NK-92 treated with Interleukin-12 subunit alpha and Interleukin-12 subunit beta, amount 100 ng/mL, for 24 hours (cell line): ENCODE measurements around the gene NHLRC1.
A peak's percentile ranks its signal among the peaks of the same experiment; 100 is the strongest.
"Not testable (repeated sequence)": the region's sequence is repeated elsewhere in the genome, so short reads cannot be mapped to it uniquely, and the experiment has no call there.

Experiments used
- DNase-seq: peaks from one replicate; lab custom pipeline; 2025; lab: John Stamatoyannopoulos, UW

NHLRC1 gene

DNA sequence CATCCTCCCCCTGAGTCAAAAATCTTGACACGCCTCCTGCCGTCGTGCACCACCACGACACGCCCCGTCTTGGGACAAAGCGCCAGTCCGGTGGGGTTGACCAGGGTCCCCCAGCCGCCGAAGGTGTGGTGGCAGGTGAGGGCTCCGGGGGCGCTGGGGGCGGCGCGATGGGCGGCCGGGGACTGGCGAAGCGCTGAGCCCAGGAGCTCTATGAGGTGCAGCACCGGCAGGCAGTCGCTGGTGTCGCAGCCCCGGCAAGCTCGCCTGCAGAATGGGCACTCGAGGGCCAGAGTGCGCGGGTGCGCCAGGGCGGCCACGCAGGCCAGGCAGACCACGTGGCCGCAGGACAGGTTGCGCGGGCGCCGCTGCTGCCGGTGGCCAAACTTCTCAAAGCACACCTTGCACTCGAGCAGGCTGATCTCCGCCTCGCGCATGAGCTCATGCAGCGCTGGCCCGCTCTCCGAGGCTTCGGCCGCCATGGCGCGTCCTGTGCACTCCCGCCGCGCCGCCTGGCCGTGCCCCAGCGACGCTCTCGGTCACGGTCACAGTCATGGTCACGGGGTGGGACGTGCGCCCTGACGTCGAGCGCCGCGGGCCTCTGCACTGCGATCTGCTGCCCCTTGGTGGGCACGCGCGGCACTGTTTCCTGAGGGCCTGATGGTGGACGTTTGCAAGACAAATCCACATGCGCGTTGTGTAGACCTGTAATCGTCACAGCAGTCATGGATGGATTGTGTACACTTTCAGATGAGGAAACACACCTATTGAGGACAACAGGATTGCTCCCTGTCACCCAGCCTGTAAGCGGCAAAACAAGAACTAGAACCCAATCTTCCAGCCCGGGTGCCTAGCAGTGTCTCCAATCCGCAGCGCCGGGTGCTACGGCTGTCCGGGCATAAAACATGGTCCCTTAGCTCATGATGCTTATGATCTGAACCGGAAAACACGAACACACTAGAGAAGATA is at the start of gene NHLRC1:
TSS of gene NHLRC1 (minus strand) at position 550 of the 966 bp plus-strand sequence. CDS start at position 479, 71 bp downstream.
- no peak for DNase-seq

DNA sequence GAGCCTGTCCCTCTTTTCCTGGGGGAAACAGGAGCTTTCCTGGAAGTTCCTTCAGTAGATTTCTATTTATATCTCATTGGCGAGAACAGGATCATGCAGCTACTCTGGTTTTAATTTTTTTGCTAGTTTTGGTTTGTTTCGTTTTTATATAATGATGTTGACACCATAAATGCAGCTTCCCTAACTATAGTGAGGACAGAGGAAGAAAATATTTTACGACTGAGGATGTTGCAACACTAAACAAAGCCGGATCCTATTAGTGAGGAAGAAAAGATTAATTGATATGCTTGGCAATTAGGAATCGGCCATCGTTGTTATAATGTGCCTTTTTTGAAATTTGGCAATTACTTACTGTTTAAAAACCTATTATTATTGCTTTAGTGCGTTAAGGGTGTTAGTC is 49.4 kb upstream of the NHLRC1 start:
- DNase-seq = no peak

DNA sequence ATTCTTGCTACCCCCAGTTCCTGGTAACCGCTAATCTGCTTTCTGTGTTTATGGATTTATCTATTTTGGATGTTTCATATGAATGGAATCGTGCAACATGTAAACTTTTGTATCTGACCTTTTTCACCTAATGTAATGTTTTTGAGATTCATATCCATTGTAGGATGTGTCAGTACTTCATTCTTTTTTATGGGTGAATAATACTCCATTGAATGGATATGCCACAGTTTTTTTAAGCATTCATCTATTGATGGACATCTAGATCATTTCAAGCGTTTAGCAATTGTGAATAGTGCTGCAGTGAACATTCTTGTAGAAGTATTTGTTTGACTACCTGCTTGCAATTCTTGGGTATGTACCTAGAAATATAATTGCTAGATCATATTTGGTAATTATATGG is 45.8 kb upstream of the NHLRC1 start:
- no peak for DNase-seq

DNA sequence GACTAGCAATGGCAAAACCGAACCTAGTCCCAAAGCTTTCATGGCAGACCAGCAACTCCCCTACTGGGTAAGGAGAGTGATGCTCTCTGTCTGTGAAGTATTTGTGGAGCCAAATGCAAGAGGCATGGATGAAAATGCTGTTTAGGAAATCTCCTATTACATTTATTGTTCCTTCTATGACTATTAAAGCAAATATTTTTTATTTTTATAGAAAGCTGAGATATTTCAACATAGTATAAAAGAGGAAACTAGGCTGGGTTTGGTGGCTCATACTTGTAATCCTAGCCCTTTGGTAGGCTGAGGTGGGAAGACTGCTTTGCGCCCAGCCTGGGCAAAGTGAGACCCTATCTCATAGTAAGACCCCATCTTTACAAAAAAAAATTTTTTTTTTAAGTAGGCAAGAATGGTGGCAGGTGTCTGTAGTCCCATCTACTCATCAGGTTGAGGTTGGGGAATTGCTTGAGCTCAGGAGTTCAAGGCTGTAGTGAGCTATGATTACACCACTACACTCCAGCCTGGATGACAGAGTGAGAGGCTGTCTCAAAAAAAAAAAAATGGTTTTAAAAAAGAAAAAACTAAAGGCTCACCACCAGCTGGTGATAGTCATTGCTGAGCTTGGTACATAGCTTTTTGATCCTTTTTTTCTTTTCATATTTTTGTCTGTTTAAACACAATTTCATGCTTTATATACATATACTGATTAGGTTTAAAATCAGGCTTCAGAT is 44.0 kb upstream of the NHLRC1 start:
- DNase-seq = no peak

DNA sequence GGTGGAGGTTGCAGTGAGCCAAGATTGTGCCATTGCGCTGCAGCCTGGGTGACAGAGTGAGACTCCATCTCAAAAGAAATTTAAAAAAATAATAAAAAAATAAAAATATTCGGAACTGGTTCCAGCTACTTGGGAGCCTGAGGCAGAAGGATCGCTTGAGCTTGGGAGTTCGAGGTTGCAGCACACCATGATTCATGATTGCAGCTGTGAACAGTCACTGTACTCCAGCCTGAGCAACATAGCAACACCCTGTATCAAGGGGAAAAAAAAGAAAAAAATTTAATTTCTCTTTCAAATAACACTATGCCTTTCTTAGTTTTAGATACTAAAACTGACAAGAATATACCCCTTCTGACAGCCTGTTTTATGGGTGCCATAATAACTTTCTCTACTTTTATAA is 43.3 kb upstream of the NHLRC1 start:
- no peak for DNase-seq

DNA sequence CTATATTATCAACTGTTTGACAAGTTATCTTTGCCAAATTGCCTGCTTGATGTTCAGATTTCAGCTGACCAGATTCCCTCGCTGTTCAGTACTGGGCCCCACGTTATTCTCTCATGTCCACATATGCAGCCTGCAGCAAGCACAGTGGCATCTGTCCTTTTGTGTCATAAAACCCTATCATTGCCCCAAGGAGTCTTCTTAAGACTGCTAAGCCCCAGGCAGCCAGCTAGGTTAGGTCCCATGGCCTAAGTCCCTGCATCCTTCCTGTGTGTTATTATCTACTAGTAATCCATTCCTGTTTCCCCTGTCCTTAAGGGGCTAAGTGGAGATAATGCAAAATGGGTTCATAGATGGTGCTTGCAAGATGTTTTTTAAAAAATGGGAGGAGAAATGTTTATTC is 39.9 kb upstream of the NHLRC1 start:
- DNase-seq = no peak

DNA sequence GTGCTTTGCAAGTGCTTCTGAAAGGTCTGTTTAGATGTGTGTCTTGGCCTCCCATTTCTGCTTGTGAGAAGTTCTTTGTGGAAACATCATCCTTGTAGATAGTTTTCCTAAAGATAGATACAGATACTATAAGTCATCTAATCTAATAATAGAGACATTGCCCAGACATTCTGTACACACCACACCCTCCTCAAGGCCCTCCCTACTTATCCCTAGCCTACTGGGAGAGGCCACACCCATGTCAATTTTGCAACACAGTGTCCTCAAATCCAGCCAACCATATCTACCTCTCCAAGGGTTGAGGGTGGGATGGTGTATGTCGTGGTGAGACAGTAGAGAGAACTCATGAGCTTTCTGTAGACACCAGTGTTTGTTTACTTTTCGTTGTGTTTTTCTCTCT is 39.0 kb upstream of the NHLRC1 start:
- DNase-seq = no peak

DNA sequence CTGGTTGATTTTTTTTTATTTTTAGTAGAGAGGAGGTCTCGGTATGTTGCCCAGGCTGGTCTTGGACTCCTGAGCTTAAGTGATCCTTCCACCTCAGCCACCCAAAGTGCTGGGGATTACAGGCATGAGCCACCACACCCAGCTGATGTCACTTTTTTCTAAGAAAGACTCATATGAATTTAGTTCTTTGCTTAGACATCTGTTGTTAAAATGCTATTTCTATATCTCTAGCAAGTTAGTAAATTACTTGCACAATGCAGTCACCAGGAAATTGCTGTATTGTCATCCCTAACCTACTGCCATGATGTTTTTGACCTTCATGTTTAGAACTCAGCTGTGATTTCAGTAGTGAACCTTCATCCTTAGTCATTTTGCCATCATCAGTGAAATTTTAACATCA is 38.4 kb upstream of the NHLRC1 start:
- DNase-seq = no peak

DNA sequence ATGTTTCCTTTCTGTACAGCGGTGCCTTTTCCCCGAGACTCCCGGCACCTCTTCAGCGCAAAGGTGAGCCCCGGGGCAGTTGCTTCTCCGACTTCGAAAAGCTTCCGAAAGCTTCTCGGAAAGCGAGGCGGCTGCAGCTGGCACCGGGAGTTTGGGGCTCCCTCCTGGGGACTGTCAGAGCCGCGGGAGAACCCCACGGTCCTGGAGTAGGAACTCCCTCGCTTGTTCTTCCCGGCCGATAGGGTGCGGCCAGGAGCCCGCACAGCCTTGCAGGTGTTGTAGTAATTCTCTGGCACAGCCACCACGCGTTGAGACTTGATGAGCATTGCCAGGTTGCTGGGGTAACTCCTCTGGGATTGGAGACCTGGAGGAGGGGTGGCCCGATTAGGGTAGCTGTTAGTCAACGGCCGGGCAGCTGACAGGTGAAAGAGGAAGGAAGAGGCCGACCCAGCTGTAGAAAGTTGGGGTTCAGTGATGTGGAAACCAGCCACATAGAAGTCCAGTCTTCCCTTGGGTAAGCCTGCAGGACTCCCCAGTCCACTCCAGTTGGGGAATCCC is 33.5 kb upstream of the NHLRC1 start:
- DNase-seq = peak; percentile 43

DNA sequence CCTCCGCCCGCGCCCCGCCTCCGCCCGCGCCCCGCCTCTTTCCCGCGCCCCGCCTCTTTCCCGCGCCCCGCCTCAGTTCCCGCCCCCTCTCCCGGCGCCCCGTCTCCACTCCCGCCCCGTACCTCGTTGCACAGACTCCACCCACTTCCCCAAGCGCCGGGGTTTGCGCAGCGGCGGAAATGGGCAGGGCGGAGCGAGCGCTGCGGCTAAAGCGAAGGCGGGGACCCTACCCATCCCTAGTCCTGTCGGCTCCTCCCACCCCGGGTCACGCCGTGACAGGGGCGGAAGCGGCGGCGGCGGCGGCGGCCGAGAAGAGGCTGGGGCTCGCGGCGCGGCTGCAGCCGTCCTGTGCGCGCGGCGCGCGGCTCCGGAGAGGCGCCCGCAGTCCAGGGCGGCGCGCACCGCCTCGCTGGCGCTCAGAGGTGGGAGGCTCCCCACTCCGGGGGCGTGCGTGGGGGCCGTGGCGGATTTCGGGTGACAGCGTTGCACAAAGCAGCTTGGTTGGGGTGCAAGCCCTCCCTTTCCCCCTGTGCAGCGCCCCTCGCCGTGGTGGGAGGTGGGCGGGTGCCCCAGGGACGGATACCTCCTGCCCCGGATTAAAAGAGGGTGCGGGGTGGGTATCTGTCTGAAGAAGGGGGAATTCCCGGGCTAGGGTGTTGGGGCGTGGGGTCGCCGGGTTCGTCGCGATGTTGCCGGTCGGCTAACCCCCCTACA is 32.8 kb upstream of the NHLRC1 start, which contains the start of gene KDM1B:
TSS of gene KDM1B (plus strand) at position 273 of the 714 bp plus-strand sequence. CDS start 4,474 bp downstream, outside the sequence.
- peak; percentile 98 for DNase-seq

DNA sequence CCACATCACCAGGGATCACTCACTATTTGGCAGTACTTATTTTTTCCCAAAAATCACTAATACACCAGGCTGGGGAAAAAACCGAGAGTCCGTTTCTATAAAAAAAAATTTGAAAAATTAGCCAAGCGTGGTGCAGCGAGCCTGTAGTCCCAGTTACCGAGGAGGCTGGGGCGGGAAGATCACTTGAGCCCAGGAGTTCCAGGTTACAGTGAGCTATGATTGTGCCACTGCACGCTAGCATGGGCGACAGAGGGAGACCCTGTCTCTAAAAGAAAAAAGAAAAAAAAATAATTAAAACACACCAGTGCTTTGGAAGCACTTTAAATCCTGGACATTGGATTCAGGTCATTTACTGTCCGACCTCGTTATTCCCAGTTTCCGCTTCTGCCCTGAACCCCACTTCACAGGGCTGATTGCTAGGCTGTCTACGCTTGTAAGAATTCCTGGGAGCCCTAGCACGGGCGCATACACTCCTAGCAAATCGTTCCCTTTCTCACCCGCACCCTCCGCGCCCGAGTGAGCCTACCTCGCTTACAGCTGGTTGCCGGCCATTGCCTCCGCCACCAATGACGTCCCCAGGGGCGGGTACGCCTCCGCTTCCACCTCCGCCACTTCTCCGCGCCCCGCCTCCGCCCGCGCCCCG is 32.2 kb upstream of the NHLRC1 start, which contains the start of gene TPMT:
TSS of gene TPMT (minus strand) at position 571 of the 643 bp plus-strand sequence. CDS start 5,950 bp downstream, outside the sequence.
- DNase-seq = no peak

DNA sequence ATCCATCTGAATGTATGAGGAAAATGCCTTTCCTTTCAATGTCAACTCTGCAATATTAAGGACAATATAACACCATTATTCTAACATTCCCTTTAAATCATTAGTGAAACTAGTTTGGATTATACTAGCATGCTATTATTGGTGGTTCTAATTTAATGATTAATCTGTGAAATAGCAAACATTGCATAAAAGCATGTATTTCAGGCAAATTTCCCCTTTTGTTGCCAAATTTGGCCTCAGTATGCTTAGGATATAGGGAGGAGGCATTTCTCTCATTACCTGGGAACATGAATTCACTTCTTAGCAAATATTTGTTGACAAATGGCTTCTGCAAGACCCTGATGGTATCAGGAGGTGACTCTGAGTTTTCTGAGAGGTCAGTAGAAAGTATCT is 30.8 kb upstream of the NHLRC1 start:
- DNase-seq = no peak

DNA sequence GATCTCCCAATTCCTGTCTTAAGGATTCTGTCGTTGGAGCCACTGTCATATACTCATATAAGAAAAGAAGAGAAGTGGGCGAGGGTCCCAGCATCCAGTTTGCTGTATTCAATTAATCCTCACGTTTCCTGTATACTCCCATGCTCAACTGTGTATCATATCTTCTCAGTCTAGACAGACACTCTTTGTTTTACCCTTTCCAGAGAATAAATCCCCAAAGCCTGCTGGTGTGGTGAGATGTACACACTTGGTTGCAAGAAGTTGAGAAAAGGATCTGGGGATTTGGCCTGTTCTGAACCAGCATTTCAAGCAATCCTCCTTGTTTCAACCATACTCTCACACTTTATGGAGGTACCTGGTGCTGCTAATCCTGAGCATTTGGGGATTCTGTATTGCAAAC is 29.3 kb upstream of the NHLRC1 start:
- no peak for DNase-seq

DNA sequence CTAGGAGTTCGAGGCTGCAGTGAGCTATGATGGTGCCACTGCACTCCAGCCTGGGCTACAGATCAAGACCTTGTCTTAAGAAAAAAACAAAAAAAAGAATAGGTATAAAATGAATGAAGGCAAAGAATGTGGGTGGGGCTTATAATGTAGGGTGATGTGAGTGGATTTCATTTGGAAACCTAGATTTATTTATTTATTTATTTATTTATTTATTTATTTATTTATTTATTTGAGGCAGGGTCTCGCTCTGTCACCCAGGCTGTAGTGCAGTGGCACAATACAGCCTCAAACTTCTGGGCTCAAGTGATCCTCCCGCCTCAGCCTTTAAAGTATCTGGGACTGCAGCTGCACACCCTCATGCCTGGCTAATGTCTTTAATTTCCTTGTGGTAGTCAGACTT is 28.9 kb upstream of the NHLRC1 start:
- not testable (repeated sequence) for DNase-seq

DNA sequence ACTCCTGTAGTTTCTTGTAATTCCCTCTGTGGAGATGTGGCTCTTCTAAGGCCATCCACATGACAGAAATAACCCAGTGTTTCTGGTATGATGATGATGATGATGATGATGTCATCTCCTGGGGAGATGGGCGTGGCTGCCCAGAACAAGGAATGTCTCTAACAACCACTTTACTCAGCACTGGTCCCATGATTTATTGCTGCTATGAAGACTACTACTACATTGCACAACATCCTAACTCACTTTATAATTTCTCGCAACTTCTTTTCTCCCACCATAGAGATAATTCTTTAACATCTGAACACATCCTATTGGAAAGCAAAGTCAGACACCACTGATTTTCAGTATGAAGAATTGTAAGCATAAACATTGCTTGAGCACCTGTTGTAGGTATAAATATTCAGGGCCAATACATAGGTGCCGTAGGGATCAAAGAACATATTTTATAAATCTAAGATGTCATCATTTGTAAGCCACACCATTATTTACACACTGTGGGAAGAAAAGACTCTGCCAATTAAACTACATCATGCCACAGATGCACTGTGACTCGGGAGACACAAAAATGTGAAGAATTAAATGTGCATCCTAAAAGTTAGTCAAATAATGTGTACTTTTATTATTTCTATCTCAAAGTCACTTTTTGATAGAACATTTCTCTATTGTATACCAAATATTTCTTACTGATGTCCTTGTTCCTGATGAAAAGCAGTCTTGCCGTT is 26.0 kb upstream of the NHLRC1 start:
- no peak for DNase-seq

DNA sequence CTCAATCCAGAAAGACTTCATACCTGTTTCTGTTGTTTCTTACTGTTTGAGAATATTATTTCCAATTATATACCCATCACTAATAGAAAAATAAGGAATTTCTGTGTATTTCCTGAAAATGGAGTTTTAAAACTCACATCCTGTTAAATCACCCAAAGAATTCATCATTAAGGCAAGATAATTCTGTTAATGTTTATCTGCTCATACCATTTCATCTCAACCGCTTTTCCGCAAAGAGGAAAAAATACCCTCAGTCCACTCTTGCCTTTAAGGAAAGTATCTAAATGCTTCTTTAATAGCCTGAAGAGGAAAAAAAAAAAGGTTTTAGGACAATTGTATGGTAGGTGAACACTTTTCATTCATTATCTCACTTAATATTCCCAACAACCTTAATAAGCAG is 25.1 kb upstream of the NHLRC1 start:
- DNase-seq = no peak

DNA sequence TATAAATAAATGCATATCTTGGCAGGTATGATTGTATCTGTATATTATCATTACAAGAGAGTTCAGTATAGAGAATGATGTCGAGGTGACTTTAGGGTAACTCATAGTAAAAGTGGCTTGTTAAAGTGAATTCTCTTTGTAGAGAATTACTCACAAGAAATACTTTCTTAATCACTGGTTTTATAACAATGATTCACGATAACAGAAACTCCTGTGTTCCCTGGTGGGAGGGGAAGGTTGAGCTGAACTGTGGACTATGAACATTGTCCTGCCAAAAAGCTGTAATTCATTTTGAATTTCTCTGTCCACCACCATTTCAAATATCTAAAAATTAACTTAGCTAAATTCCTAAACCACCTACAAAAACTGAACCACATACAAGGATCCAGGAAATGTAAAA is 24.7 kb upstream of the NHLRC1 start:
- no peak for DNase-seq

DNA sequence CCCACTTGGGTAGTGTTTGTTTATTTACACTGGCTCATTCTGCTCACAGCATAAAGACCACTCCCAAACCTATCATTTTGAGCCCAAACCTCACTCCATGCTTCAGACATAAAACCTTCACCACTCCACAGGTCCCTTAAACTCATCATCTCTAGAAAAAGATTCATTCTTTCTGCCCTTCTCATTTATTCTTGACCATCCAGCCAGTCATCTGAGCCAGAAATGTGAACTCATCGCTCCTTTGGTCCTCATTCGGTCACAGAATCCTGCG is 20.0 kb upstream of the NHLRC1 start:
- DNase-seq = no peak

DNA sequence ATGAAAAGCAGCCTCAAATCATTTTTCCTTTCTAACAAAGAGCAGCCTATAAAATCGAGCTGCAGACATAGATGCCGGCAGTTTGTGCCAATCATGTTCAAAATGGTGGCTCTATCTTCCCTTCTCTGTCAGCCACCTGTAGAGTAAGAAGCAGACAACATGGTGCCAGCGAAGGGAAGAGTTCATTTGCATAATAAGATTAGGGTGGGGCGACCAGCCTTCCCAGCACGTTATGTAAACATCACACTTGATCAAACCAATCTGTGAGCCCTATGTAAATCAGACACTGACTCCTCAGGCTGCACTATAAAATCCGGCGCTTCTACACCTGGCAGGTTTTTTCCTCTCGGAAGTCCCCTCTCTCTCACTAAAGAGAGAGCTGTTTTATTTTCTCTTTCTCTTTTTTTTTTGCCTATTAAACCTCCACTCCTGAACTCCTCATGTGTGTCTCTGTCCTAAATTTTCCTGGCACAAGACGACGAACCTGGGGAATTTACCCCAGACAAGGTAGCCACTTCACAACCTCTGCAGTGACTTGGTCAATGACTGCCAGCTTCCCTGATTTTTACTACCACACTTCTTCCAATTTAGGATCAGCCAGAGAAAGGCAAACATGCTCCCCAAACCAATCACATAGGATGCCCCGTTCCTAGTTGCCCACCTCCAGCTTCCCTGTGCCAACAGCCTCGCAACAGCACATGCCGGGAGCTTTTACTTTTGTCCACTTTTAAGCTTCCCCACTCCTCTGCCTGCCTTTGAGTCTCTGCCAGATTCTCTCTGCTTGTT is 19.5 kb upstream of the NHLRC1 start:
- no peak for DNase-seq

DNA sequence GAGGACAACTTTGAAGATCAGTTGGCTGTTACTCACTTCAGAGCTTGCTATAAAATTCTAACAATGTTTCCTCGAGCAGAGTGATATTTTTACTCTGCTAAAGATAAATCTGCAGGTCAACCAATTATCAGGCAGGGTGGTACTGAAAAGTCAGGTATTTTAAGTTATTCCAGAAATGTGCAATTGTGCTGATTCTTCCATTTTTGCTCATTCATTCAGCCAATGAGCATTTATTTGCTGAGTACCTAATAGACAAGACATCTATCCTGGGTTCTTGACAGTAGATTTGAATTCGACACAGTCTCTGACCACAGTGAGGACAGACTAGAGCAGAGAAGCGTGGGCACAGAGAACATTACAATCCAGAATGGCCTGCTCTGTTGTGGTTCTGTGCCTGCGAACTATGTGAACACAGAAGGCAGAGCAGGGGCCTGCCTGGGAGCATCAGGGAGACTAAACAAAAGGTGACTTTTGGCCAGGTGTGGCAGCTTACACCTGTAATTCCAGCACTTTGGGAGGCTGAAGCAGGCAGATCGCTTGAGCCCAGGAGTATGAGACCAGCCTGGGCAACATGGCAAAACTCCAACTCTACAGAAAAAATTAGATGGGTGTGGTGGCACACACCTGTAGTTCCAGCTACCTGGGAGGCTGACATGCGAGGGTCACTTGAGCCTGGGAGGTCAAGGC is 17.6 kb upstream of the NHLRC1 start:
- DNase-seq = no peak
